ENCODE results near the gene CD83.

- TF ChIP-seq, protein P1, sequence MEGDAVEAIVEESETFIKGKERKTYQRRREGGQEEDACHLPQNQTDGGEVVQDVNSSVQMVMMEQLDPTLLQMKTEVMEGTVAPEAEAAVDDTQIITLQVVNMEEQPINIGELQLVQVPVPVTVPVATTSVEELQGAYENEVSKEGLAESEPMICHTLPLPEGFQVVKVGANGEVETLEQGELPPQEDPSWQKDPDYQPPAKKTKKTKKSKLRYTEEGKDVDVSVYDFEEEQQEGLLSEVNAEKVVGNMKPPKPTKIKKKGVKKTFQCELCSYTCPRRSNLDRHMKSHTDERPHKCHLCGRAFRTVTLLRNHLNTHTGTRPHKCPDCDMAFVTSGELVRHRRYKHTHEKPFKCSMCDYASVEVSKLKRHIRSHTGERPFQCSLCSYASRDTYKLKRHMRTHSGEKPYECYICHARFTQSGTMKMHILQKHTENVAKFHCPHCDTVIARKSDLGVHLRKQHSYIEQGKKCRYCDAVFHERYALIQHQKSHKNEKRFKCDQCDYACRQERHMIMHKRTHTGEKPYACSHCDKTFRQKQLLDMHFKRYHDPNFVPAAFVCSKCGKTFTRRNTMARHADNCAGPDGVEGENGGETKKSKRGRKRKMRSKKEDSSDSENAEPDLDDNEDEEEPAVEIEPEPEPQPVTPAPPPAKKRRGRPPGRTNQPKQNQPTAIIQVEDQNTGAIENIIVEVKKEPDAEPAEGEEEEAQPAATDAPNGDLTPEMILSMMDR (IDR thresholded peaks at IDR 0.05 in 4 of 5, conservative IDR thresholded peaks at IDR 0.05 in 1 of 5), result no peak
- no peak for TF ChIP-seq POLR2A (IDR thresholded peaks at IDR 0.05)
Measured at GRCh38 chr6:14095437-14095836, 22.1 kb upstream of the CD83 start.

All from gastrocnemius medialis (tissue), 4 donors.